HEK293 (cell line): ENCODE data around the gene ST6GALNAC6.

ENCODE experiments used
- GLIS2 ChIP-seq: fragments of 450-650 bp; formaldehyde crosslinking; IDR thresholded peaks from 2 replicates; pipeline ENCODE4 v1.5.1; 2016; ENCODE audit warnings: missing biosample characterization, missing genetic modification characterization
- IKZF3 ChIP-seq: fragments of 450-650 bp; IDR thresholded peaks from 2 replicates; pipeline ENCODE4 v1.5.0; 2018; ENCODE audit warnings: missing biosample characterization, mild to moderate bottlenecking, missing genetic modification characterization, moderate library complexity
- TCF7L2 ChIP-seq: IDR thresholded peaks from 2 replicates; pipeline ENCODE4 v1.6.1; 2011; ENCODE audit warnings: low read depth, mild to moderate bottlenecking, inconsistent platforms, low read length, moderate library complexity, borderline replicate concordance
- WT1 ChIP-seq: fragments of 450-650 bp; formaldehyde crosslinking; IDR thresholded peaks from 2 replicates; pipeline ENCODE4 v1.5.1; 2016; ENCODE audit warnings: missing biosample characterization, missing genetic modification characterization
- ZFP37 ChIP-seq: fragments of 450-650 bp; formaldehyde crosslinking; IDR thresholded peaks from 2 replicates; pipeline ENCODE4 v1.5.1; 2016; ENCODE audit warnings: missing biosample characterization, missing genetic modification characterization
- ZFP41 ChIP-seq: fragments of 450-650 bp; formaldehyde crosslinking; IDR thresholded peaks from 2 replicates; pipeline ENCODE4 v1.5.1; 2016; ENCODE audit warnings: missing biosample characterization, missing genetic modification characterization, borderline replicate concordance
- ZNF112 ChIP-seq: fragments of 450-650 bp; formaldehyde crosslinking; IDR thresholded peaks from 2 replicates; pipeline ENCODE4 v1.5.0; 2017; ENCODE audit warnings: missing biosample characterization, missing genetic modification characterization
- ZNF155 ChIP-seq: fragments of 450-650 bp; formaldehyde crosslinking; IDR thresholded peaks from 2 replicates; pipeline ENCODE4 v1.5.1; 2016; ENCODE audit warnings: missing biosample characterization, missing genetic modification characterization
- ZNF175 ChIP-seq: fragments of 450-650 bp; formaldehyde crosslinking; IDR thresholded peaks from 2 replicates; pipeline ENCODE4 v1.5.1; 2016; ENCODE audit warnings: missing biosample characterization, missing genetic modification characterization
- ZNF2 ChIP-seq: fragments of 450-650 bp; formaldehyde crosslinking; IDR thresholded peaks from 2 replicates; pipeline ENCODE4 v1.5.1; 2016; ENCODE audit warnings: missing biosample characterization, missing genetic modification characterization
- ZNF274 ChIP-seq, 2 experiments: fragments of 200-500 bp in 1 of 2; fragments of 450-650 bp in 1 of 2; sonication (Bioruptor generic) in 1 of 2; formaldehyde crosslinking in 1 of 2; IDR thresholded peaks; 2 replicates each; pipeline versions ENCODE4 v1.5.1 to v1.6.1; 2014 to 2016; ENCODE audit warnings: borderline replicate concordance in 1 of 2, inconsistent platforms in 1 of 2, low read length in 1 of 2, missing biosample characterization in 1 of 2, missing genetic modification characterization in 1 of 2
- ZNF292 ChIP-seq: fragments of 450-650 bp; formaldehyde crosslinking; IDR thresholded peaks from 2 replicates; pipeline ENCODE4 v1.5.1; 2016; ENCODE audit warnings: low read depth, missing biosample characterization, missing genetic modification characterization, borderline replicate concordance
- ZNF302 ChIP-seq: fragments of 450-650 bp; formaldehyde crosslinking; IDR thresholded peaks from 2 replicates; pipeline ENCODE4 v1.5.1; 2016; ENCODE audit warnings: missing biosample characterization, missing genetic modification characterization, low read depth
- ZNF416 ChIP-seq: fragments of 450-650 bp; formaldehyde crosslinking; IDR thresholded peaks from 2 replicates; pipeline ENCODE4 v1.5.1; 2016; ENCODE audit warnings: missing biosample characterization, missing genetic modification characterization
- ZNF510 ChIP-seq: fragments of 450-650 bp; formaldehyde crosslinking; IDR thresholded peaks from 2 replicates; pipeline ENCODE4 v1.5.1; 2018; ENCODE audit warnings: mild to moderate bottlenecking, missing genetic modification characterization, missing biosample characterization; ENCODE audit not compliant: insufficient replicate concordance
- ZNF521 ChIP-seq: fragments of 450-650 bp; formaldehyde crosslinking; IDR thresholded peaks from 2 replicates; pipeline ENCODE4 v1.5.1; 2017; ENCODE audit warnings: missing biosample characterization, mild to moderate bottlenecking, missing genetic modification characterization
- ZNF530 ChIP-seq: fragments of 450-650 bp; formaldehyde crosslinking; IDR thresholded peaks from 2 replicates; pipeline ENCODE4 v1.5.1; 2016; ENCODE audit warnings: low read depth, missing biosample characterization, missing genetic modification characterization
- ZNF558 ChIP-seq: fragments of 450-650 bp; formaldehyde crosslinking; IDR thresholded peaks from 2 replicates; pipeline ENCODE4 v1.5.1; 2016; ENCODE audit warnings: missing biosample characterization, missing genetic modification characterization
- ZNF600 ChIP-seq: fragments of 450-650 bp; formaldehyde crosslinking; IDR thresholded peaks from 2 replicates; pipeline ENCODE4 v1.5.1; 2016; ENCODE audit warnings: missing biosample characterization, missing genetic modification characterization
- ZNF621 ChIP-seq: fragments of 450-650 bp; formaldehyde crosslinking; IDR thresholded peaks from 2 replicates; pipeline ENCODE4 v1.5.1; 2017; ENCODE audit warnings: missing biosample characterization, missing genetic modification characterization
- ZNF654 ChIP-seq: fragments of 450-650 bp; formaldehyde crosslinking; IDR thresholded peaks from 2 replicates; pipeline ENCODE4 v1.5.1; 2016; ENCODE audit warnings: low read depth, missing biosample characterization, missing genetic modification characterization
- ZNF76 ChIP-seq: fragments of 450-650 bp; formaldehyde crosslinking; IDR thresholded peaks from 2 replicates; pipeline ENCODE4; 2016; ENCODE audit warnings: low read depth, missing biosample characterization, missing genetic modification characterization, borderline replicate concordance
- ZSCAN23 ChIP-seq: fragments of 450-650 bp; formaldehyde crosslinking; IDR thresholded peaks from 2 replicates; pipeline ENCODE4 v1.5.1; 2016; ENCODE audit warnings: missing biosample characterization, missing genetic modification characterization
- TF ChIP-seq, protein P1 (sequence below): fragments of 450-650 bp; formaldehyde crosslinking; conservative IDR thresholded peaks from 2 replicates; pipeline ENCODE4 v1.5.1; 2016; ENCODE audit warnings: low read depth, missing biosample characterization, missing genetic modification characterization
- TF ChIP-seq, protein P2 (sequence below): fragments of 450-650 bp; formaldehyde crosslinking; IDR thresholded peaks from 2 replicates; pipeline ENCODE4 v1.5.1; 2016; ENCODE audit warnings: missing biosample characterization, missing genetic modification characterization
- TF ChIP-seq, protein P3 (sequence below): fragments of 450-650 bp; formaldehyde crosslinking; conservative IDR thresholded peaks from 2 replicates; pipeline ENCODE4 v1.5.1; 2016; ENCODE audit warnings: low read depth, missing biosample characterization, missing genetic modification characterization
- TF ChIP-seq, protein P4 (sequence below): fragments of 450-650 bp; formaldehyde crosslinking; IDR thresholded peaks from 2 replicates; pipeline ENCODE4 v1.5.1; 2016; ENCODE audit warnings: missing biosample characterization, missing genetic modification characterization

ST6GALNAC6 gene

DNA sequence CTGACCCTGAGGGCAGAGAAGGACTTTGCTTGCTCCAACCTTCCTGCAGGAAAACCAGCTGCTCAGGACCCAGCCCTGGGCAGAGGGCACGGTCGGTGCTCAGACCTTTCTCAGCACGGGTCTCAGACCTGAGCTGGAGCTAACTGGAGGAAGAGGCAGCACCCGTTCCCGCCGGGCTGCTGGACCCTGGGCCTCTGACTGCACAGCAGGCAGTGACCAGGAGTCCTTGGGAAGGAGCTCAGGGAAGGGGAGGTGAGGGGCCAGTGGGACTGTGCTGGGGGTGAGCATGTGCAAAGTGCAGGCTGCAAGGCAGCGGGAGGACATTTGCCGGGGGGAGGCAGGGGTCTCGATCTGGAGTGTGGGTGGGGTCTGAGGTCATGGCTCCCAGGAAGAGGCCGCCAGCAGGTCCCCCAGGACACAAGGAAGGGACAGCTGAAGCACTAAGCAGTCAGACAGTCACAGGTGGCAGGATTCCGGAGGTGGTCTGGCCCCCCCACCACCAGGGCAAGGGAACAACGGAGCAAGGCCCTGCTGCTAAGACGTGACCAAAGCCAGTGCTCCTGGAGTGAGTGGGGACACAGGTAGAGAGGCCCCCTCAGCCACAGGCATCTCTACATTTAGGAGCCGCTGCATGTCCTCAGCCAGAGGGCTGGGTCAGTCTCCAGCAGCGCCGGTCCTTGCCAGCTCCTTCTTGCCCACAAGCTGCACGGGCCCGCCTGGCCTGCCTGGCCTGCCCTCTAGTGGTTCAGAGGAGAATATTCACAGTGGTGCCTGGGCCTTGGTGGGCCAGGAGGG is 43.0 kb upstream of the ST6GALNAC6 start (continued):
- TF ChIP-seq, protein P1, sequence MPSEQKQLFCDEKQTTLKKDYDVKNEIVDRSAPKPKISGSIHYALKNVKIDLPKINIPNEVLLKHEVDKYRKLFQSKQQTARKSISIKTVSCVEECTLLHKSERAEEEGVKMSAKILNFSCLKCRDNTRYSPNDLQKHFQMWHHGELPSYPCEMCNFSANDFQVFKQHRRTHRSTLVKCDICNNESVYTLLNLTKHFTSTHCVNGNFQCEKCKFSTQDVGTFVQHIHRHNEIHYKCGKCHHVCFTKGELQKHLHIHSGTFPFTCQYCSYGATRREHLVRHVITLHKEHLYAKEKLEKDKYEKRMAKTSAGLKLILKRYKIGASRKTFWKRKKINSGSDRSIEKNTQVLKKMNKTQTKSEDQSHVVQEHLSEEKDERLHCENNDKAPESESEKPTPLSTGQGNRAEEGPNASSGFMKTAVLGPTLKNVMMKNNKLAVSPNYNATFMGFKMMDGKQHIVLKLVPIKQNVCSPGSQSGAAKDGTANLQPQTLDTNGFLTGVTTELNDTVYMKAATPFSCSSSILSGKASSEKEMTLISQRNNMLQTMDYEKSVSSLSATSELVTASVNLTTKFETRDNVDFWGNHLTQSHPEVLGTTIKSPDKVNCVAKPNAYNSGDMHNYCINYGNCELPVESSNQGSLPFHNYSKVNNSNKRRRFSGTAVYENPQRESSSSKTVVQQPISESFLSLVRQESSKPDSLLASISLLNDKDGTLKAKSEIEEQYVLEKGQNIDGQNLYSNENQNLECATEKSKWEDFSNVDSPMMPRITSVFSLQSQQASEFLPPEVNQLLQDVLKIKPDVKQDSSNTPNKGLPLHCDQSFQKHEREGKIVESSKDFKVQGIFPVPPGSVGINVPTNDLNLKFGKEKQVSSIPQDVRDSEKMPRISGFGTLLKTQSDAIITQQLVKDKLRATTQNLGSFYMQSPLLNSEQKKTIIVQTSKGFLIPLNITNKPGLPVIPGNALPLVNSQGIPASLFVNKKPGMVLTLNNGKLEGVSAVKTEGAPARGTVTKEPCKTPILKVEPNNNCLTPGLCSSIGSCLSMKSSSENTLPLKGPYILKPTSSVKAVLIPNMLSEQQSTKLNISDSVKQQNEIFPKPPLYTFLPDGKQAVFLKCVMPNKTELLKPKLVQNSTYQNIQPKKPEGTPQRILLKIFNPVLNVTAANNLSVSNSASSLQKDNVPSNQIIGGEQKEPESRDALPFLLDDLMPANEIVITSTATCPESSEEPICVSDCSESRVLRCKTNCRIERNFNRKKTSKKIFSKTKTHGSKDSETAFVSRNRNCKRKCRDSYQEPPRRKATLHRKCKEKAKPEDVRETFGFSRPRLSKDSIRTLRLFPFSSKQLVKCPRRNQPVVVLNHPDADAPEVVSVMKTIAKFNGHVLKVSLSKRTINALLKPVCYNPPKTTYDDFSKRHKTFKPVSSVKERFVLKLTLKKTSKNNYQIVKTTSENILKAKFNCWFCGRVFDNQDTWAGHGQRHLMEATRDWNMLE (tag by site-specific recombination), result no peak
- TF ChIP-seq ZNF530, result no peak
- no peak for TF ChIP-seq ZSCAN23
- TF ChIP-seq, protein P2, sequence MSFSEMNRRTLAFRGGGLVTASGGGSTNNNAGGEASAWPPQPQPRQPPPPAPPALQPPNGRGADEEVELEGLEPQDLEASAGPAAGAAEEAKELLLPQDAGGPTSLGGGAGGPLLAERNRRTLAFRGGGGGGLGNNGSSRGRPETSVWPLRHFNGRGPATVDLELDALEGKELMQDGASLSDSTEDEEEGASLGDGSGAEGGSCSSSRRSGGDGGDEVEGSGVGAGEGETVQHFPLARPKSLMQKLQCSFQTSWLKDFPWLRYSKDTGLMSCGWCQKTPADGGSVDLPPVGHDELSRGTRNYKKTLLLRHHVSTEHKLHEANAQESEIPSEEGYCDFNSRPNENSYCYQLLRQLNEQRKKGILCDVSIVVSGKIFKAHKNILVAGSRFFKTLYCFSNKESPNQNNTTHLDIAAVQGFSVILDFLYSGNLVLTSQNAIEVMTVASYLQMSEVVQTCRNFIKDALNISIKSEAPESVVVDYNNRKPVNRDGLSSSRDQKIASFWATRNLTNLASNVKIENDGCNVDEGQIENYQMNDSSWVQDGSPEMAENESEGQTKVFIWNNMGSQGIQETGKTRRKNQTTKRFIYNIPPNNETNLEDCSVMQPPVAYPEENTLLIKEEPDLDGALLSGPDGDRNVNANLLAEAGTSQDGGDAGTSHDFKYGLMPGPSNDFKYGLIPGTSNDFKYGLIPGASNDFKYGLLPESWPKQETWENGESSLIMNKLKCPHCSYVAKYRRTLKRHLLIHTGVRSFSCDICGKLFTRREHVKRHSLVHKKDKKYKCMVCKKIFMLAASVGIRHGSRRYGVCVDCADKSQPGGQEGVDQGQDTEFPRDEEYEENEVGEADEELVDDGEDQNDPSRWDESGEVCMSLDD (tag by site-specific recombination), result no peak
- no peak for TF ChIP-seq ZFP37
- no peak for TF ChIP-seq ZNF558 (tag by site-specific recombination)
- peak; percentile 88 for TF ChIP-seq ZNF2 (tag by site-specific recombination)
- no peak for TF ChIP-seq TCF7L2
- TF ChIP-seq ZNF274 (IDR thresholded peaks at IDR 0.05; ENCODE audit: low read length), result no peak
- no peak for TF ChIP-seq ZNF274 (tag by site-specific recombination; IDR thresholded peaks at IDR 0.05; ENCODE audit: borderline replicate concordance)
- TF ChIP-seq ZNF76 (tag by site-specific recombination), result no peak
- TF ChIP-seq, protein P3, sequence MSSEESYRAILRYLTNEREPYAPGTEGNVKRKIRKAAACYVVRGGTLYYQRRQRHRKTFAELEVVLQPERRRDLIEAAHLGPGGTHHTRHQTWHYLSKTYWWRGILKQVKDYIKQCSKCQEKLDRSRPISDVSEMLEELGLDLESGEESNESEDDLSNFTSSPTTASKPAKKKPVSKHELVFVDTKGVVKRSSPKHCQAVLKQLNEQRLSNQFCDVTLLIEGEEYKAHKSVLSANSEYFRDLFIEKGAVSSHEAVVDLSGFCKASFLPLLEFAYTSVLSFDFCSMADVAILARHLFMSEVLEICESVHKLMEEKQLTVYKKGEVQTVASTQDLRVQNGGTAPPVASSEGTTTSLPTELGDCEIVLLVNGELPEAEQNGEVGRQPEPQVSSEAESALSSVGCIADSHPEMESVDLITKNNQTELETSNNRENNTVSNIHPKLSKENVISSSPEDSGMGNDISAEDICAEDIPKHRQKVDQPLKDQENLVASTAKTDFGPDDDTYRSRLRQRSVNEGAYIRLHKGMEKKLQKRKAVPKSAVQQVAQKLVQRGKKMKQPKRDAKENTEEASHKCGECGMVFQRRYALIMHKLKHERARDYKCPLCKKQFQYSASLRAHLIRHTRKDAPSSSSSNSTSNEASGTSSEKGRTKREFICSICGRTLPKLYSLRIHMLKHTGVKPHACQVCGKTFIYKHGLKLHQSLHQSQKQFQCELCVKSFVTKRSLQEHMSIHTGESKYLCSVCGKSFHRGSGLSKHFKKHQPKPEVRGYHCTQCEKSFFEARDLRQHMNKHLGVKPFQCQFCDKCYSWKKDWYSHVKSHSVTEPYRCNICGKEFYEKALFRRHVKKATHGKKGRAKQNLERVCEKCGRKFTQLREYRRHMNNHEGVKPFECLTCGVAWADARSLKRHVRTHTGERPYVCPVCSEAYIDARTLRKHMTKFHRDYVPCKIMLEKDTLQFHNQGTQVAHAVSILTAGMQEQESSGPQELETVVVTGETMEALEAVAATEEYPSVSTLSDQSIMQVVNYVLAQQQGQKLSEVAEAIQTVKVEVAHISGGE (tag by site-specific recombination), result no peak
- no peak for TF ChIP-seq ZNF155 (tag by site-specific recombination)
- no peak for TF ChIP-seq IKZF3 (tag by site-specific recombination)
- TF ChIP-seq ZNF654 (tag by site-specific recombination), result peak; percentile 40
- TF ChIP-seq ZNF600 (tag by site-specific recombination), result 0 out of 2 replicates have a peak, but pooled peaks have one; percentile 14
- TF ChIP-seq ZNF621 (tag by site-specific recombination), result no peak
- TF ChIP-seq ZNF510 (tag by site-specific recombination), result no peak
- no peak for TF ChIP-seq ZNF112
- TF ChIP-seq WT1 (tag by site-specific recombination), result no peak
- no peak for TF ChIP-seq ZNF521 (tag by site-specific recombination)
- peak; percentile 67 for TF ChIP-seq GLIS2 (tag by site-specific recombination)
- TF ChIP-seq ZNF175 (tag by site-specific recombination), result no peak
- no peak for TF ChIP-seq ZNF302
- TF ChIP-seq ZFP41 (tag by site-specific recombination), result no peak
- no peak for TF ChIP-seq ZNF416 (tag by site-specific recombination)
- TF ChIP-seq, protein P4, sequence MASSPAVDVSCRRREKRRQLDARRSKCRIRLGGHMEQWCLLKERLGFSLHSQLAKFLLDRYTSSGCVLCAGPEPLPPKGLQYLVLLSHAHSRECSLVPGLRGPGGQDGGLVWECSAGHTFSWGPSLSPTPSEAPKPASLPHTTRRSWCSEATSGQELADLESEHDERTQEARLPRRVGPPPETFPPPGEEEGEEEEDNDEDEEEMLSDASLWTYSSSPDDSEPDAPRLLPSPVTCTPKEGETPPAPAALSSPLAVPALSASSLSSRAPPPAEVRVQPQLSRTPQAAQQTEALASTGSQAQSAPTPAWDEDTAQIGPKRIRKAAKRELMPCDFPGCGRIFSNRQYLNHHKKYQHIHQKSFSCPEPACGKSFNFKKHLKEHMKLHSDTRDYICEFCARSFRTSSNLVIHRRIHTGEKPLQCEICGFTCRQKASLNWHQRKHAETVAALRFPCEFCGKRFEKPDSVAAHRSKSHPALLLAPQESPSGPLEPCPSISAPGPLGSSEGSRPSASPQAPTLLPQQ (tag by site-specific recombination), result peak; percentile 59; the same call in 1 of the 2 replicates
- TF ChIP-seq ZNF292, result no peak
